BE2C (cell line): ENCODE data around the gene CFAP107.
"Not testable (repeated sequence)": the region's sequence is repeated elsewhere in the genome, so short reads cannot be mapped to it uniquely, and the experiment has no call there.

Experiments used
- DNase-seq: peaks from one replicate; pipeline ENCODE4 v3.0.0-alpha.2; 2020
- H3K27me3 ChIP-seq: fragments of 250-450 bp; sonication (Bioruptor Pico); 2 replicates; pipeline ENCODE4 v1.5.1; 2020; ENCODE audit warnings: mild to moderate bottlenecking
- H3K36me3 ChIP-seq: fragments of 250-450 bp; sonication (Bioruptor Pico); 2 replicates; pipeline ENCODE4 v1.5.1; 2020; ENCODE audit warnings: mild to moderate bottlenecking
- H3K4me1 ChIP-seq: fragments of 250-450 bp; sonication (Bioruptor Pico); 2 replicates; pipeline ENCODE4 v1.5.1; 2020
- H3K4me3 ChIP-seq: 2 replicates; pipeline ENCODE4 v1.5.1; 2011; ENCODE audit warnings: low read depth, low read length
- H3K9me3 ChIP-seq: fragments of 250-450 bp; sonication (Bioruptor Pico); 2 replicates; pipeline ENCODE4 v1.5.1; 2020
- TF ChIP-seq, protein P1 (sequence below): IDR thresholded peaks from 2 replicates; pipeline ENCODE4 v1.5.1; 2012; ENCODE audit warnings: mild to moderate bottlenecking, low read depth, low read length

Gene CFAP107

DNA sequence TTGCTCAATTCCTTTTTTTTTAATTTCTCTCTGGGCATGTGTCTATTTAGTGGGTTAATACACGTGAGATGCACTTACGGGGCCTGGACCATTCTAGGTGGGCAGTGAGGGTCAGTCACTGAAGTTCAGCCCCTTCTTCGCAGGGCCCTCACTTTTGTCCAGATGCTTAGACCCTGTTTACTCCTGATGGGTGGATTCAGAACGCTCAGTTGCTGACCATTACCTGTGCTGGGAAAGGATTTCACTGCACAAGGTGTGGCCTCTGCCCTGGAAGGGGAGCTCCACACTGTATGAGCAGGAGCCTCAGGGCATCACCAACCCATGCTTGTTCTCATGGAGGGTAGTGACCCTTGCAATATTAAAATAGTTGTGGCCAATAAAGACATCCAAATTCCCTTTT lies 32.1 kb downstream of the CFAP107 start:
- DNase-seq, result no peak
- Histone ChIP-seq H3K36me3 (no peaks in the 10 kb centered on the region), H3K9me3 (no peaks in the 10 kb centered on the region), H3K4me1 (no peaks in the 10 kb centered on the region), H3K27me3 (no peaks in the 10 kb centered on the region), H3K4me3 (no peak overlapping the region)
- TF ChIP-seq, protein P1, sequence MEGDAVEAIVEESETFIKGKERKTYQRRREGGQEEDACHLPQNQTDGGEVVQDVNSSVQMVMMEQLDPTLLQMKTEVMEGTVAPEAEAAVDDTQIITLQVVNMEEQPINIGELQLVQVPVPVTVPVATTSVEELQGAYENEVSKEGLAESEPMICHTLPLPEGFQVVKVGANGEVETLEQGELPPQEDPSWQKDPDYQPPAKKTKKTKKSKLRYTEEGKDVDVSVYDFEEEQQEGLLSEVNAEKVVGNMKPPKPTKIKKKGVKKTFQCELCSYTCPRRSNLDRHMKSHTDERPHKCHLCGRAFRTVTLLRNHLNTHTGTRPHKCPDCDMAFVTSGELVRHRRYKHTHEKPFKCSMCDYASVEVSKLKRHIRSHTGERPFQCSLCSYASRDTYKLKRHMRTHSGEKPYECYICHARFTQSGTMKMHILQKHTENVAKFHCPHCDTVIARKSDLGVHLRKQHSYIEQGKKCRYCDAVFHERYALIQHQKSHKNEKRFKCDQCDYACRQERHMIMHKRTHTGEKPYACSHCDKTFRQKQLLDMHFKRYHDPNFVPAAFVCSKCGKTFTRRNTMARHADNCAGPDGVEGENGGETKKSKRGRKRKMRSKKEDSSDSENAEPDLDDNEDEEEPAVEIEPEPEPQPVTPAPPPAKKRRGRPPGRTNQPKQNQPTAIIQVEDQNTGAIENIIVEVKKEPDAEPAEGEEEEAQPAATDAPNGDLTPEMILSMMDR, result no peak

DNA sequence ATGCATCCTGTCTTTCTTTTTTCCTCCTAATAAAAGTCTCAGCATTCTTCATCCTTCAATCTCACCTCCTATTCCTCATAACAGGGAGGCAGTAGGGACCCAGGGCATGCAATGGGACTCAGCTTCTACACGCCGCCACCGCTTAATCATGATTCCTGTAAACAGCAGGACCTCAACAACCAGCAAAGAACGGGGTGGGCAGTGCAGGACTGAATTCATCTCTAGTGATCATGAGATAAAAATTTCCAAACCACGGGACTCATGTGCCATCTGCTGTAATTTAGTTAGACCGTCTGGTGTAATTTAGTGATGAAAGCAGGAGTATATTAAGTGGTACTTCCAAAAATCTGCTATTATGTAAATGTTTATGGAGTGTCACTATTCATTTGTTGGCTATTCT lies 32.9 kb downstream of the CFAP107 start:
- DNase-seq, result peak; percentile 9

DNA sequence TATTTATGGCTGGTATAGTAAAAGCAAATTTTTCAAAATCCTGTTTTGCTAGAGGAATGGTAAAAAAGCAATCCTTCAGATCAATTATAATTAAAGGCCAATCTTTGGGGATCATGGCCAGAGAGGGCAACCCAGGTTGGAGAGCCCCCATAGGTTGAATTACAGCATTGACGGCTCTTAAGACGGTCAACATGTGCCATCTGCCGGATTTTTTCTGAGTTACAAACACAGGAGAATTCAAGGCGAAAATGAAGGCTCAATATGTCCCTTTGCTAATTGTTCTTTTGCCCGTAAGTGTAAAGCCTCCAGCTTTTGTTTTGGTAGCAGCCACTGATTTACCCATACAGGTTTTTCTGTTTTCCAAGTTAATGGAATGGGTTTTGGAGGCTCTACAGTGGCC lies 35.5 kb downstream of the CFAP107 start:
- DNase-seq, H3K4me1 ChIP-seq, H3K27me3 ChIP-seq, H3K4me3 ChIP-seq, H3K36me3 ChIP-seq, H3K9me3 ChIP-seq: not testable (repeated sequence)

More for the DNA sequence above, 32.9 kb downstream of the CFAP107 start:
- no peaks in the 10 kb centered on the region for H3K27me3 ChIP-seq
- H3K9me3 ChIP-seq, result no peaks in the 10 kb centered on the region
- H3K4me3 ChIP-seq, result no peak overlapping the region
- TF ChIP-seq, protein P1, result no peak
- no peaks in the 10 kb centered on the region for H3K4me1 ChIP-seq
- no peaks in the 10 kb centered on the region for H3K36me3 ChIP-seq

DNA sequence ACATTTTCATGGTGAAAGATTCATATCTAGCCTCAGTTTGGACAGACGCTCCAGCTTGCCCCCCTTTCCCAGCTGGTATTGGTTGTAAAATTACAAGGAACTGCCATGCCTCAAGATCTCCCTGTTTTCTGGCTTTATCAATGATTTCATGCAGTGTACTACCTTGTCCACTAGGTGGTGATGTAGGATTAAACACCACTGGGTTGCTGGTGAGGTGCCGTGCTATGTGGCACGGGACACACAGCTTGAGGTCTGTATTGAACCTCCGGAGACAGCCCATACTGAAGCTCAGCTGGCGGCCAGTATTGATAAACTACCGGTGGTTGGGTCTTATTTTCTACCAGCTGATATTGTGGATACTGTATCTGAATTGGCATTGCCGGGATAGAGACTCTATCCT lies 37.8 kb downstream of the CFAP107 start:
- DNase-seq, result peak; percentile 17
- not testable (repeated sequence) for H3K9me3 ChIP-seq, H3K36me3 ChIP-seq, H3K4me1 ChIP-seq, H3K27me3 ChIP-seq, H3K4me3 ChIP-seq
- TF ChIP-seq, protein P1, result peak; percentile 21

DNA sequence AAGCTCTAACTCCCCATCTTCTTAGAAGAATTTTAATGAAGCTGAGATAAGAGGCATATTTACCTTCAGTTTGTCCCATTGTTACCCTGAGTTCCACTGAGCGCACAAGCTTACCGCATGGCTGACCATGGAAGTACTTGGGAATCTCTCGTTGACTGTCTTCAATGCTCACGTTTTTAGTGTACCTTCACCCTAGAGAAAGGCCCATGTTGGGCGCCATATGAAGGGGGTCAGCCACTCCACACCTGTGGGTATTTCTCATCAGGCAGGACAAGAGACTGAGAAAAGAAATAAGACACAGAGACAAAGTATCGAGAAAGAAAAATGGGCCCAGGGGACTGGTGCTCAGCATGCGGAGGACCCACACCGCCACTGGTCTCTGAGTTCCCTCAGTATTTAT lies 38.7 kb downstream of the CFAP107 start:
- H3K4me1 ChIP-seq, H3K36me3 ChIP-seq, H3K27me3 ChIP-seq, H3K4me3 ChIP-seq, DNase-seq, H3K9me3 ChIP-seq: not testable (repeated sequence)

DNA sequence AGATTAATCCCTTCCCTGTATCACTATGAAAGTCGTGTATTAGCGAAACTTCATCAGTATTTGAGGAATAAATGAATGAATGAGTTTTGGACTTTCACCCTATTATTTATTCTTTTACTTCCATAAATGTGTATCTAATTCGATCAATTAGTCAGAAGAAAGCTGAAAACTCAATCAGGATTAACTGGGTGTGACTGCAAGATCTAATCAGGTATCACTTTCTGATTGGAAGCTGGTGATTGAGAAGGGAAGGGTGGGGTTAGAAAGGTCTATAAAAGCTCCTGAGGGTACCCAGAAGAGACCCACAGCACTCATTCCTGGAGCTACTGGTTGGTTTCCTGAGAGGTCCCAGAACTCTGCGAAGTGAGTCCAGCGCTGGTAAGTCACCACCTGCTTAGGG lies 45.1 kb downstream of the CFAP107 start, which contains the start of gene PRAMEF1:
TSS of gene PRAMEF1 (plus strand) at position 301 of the 400 bp plus-strand sequence. CDS start 1,831 bp downstream, outside the sequence.
- not testable (repeated sequence) for H3K27me3 ChIP-seq, H3K9me3 ChIP-seq, H3K4me1 ChIP-seq, DNase-seq, H3K36me3 ChIP-seq, H3K4me3 ChIP-seq

DNA sequence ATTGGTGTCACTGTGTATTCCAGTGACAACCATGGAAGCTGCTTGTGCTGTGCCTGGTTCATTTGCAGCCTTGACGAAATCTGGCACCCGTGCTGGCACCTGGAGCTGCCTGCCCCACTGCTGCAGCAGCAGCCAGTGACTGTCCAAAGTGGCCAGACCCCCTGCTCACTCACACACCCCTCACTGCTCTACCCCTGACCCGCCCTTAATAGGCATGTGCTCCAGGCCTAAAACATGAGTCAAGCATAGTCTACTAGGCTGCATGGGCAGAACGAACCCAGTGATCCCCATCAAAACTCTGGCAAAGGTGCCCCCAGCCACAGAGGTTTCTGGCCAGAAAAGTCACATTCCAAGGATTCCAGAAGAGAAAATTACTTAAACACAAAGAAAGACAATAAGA lies 52.9 kb downstream of the CFAP107 start:
- DNase-seq, result no peak
- no peaks in the 10 kb centered on the region for H3K9me3 ChIP-seq
- H3K4me1 ChIP-seq, result no peaks in the 10 kb centered on the region
- H3K36me3 ChIP-seq, result no peaks in the 10 kb centered on the region
- no peak overlapping the region for H3K4me3 ChIP-seq
- H3K27me3 ChIP-seq, result no peaks in the 10 kb centered on the region
- TF ChIP-seq, protein P1, result no peak

DNA sequence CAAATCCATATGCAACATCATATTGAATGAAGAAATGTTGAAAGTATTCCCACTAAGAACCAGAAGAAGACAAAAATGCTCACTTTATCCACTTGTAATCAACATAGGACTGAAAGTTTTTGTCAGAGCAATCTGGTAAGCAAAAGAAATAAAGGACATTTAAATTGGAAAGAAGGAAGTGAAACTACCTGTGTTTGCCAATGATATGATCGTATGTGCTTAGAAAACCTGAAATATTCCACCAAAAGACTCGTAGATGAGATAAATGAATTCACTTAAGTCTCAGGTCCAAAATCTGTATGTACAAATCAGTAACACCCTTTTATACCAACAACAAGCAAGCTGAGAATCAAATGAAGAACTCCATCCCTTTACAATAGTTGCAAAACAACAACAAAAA lies 53.7 kb downstream of the CFAP107 start:
- Histone ChIP-seq H3K36me3 (no peaks in the 10 kb centered on the region), H3K9me3 (no peaks in the 10 kb centered on the region), H3K4me1 (no peaks in the 10 kb centered on the region), H3K27me3 (no peaks in the 10 kb centered on the region), H3K4me3 (no peak overlapping the region)
- DNase-seq, result no peak
- TF ChIP-seq, protein P1, result no peak
